AG08396 (cell line): ENCODE measurements around the gene FAM151B.

ENCODE experiments used
- DNase-seq: peaks from one replicate; pipeline ENCODE4 v3.0.0; 2012; ENCODE audit warnings: low spot score, mixed read lengths

The FAM151B gene

GRCh38 chr5:80588858-80589540 is 101.1 kb downstream of the FAM151B start:
- DNase-seq: no peak

- no peak for DNase-seq
These were observed 102.9 kb downstream of the FAM151B start for GRCh38 chr5:80590766-80591165.

- DNase-seq: no peak
These were observed 103.5 kb downstream of the FAM151B start for GRCh38 chr5:80591352-80591751.

GRCh38 chr5:80592105-80592504 is 104.2 kb downstream of the FAM151B start:
- no peak for DNase-seq
